ENCODE results near the gene SZT2.

DNA sequence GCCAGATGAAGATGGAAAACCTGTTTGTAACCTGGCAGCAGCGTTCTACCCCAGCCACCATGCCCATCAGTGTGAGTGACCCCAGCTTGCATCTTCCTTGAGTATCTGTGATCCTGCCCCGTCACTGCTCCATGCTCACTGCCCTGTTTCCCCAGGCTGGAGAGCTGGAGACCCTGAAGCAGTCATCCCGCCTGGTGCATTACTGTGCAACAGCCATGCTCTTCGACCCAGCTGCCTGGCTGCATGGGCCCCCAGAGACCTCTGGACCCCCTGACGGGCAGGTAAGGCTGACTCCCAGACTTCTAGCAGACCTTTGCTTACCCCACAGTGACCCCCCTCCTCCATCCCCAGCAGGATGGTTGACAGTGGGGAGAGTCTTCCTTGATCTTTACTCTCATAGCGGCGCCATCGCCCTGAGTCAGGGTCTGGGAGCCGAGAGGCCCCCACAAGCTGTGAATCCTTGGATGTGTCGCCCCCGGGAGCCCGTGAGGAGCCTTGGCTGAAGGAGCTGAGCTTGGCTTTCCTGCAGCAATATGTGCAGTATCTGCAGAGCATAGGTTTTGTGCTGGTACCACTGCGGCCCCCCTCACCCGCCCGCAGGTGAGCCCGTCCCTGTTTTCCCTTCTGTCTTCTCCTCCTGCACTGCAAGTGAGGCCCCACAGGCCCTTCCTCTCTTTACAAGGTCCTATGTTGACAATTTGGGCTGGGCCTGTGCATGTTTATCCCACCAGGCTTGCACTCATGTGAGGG is 53.7 kb downstream of the SZT2 start:
- no peak for TF ChIP-seq GATA2 (IDR thresholded peaks at IDR 0.05; ENCODE audit: low read depth, low read length)
- no peak for TF ChIP-seq GATA3 (IDR thresholded peaks at IDR 0.05; ENCODE audit: low read depth, low read length)
